ENCODE measurements around the gene EPHA2.
A peak's percentile ranks its signal among the peaks of the same experiment; 100 is the strongest.

GRCh38 chr1:16082283-16083038 is 73.4 kb downstream of the EPHA2 start:
- TF ChIP-seq CTCF (IDR thresholded peaks at IDR 0.05; ENCODE audit: extremely low read depth in 1 of 2, insufficient read depth in 1 of 2, low read depth in 1 of 2, low read length in 2 of 2), result peak; percentile 91 to 92
- no peak for TF ChIP-seq POLR2A (IDR thresholded peaks at IDR 0.05; ENCODE audit: low read depth, low read length)
- no peak for TF ChIP-seq EZH2 (IDR thresholded peaks at IDR 0.05; ENCODE audit: borderline replicate concordance, low read depth, low read length, severe bottlenecking)
- no peak for TF ChIP-seq MAX (IDR thresholded peaks at IDR 0.05; ENCODE audit: insufficient read depth, insufficient read length)
- no peak for TF ChIP-seq MYC (IDR thresholded peaks at IDR 0.05; ENCODE audit: low read depth, low read length)
- TF ChIP-seq JUN (IDR thresholded peaks at IDR 0.05; ENCODE audit: borderline replicate concordance, insufficient read depth, insufficient read length, low read depth), result no peak
- no peak for TF ChIP-seq FOS (IDR thresholded peaks at IDR 0.05; ENCODE audit: borderline replicate concordance, insufficient read depth, low read length)
- TF ChIP-seq POLR2AphosphoS5 (IDR thresholded peaks at IDR 0.05; ENCODE audit: insufficient read depth, low read depth, low read length), result no peak

Data from endothelial cell of umbilical vein (primary cell).